SU-DHL-6 (cell line): ENCODE measurements around the gene CCRL2.

Source experiments
- H2AFZ ChIP-seq: fragments of 200-600 bp; sonication (generic); 2 replicates; pipeline ENCODE4 v1.6.1; 2014; ENCODE audit warnings: low read depth, mild to moderate bottlenecking, moderate library complexity, mixed read lengths, antibody characterized with exemption, low read length; ENCODE audit not compliant: severe bottlenecking
- H3F3A ChIP-seq: fragments of 200-600 bp; shearing (Covaris generic); 2 replicates; pipeline ENCODE4 v1.6.0; 2016; ENCODE audit warnings: antibody characterized with exemption, mild to moderate bottlenecking; ENCODE audit not compliant: insufficient read depth
- H3K27ac ChIP-seq: fragments of 200-600 bp; sonication (generic); 2 replicates; pipeline ENCODE4 v1.5.1; 2016; ENCODE audit warnings: low read depth, mild to moderate bottlenecking, low read length, moderate library complexity, mixed read lengths
- H3K27me3 ChIP-seq: fragments of 200-600 bp; sonication (generic), shearing (Covaris generic); 2 replicates; pipeline ENCODE4 v1.6.0; 2014; ENCODE audit warnings: mild to moderate bottlenecking, low read length
- H3K36me3 ChIP-seq: fragments of 200-600 bp; sonication (generic); 2 replicates; pipeline ENCODE4 v1.6.1; 2014; ENCODE audit warnings: mild to moderate bottlenecking, low read length, mixed read lengths
- H3K4me2 ChIP-seq: fragments of 300-600, 200-600 bp; shearing (Covaris generic), sonication (generic); 2 replicates; pipeline ENCODE4 v1.6.0; 2014; ENCODE audit warnings: low read length, low read depth, mild to moderate bottlenecking; ENCODE audit not compliant: poor library complexity, severe bottlenecking
- H3K4me3 ChIP-seq: fragments of 200-600 bp; sonication (generic); 2 replicates; pipeline ENCODE4 v1.5.1; 2014; ENCODE audit warnings: antibody characterized with exemption, low read length, mild to moderate bottlenecking, mixed read lengths; ENCODE audit not compliant: insufficient read depth, poor library complexity, severe bottlenecking
- H3K79me2 ChIP-seq: fragments of 200-600 bp; sonication (generic); 2 replicates; pipeline ENCODE4 v1.6.1; 2014; ENCODE audit warnings: mild to moderate bottlenecking, low read length, moderate library complexity; ENCODE audit not compliant: insufficient read depth
- H3K9ac ChIP-seq: fragments of 200-600 bp; sonication (generic); 2 replicates; pipeline ENCODE4 v1.7.0; 2014; ENCODE audit warnings: mild to moderate bottlenecking, low read length
- H3K9me2 ChIP-seq: fragments of 200-600 bp; sonication (generic); replicated peaks from 2 replicates; pipeline ENCODE4 v1.6.1; 2014; ENCODE audit warnings: low read length; ENCODE audit not compliant: insufficient read depth
- H3K9me3 ChIP-seq: fragments of 200-600 bp; sonication (generic); 2 replicates; pipeline ENCODE4 v1.6.1; 2014; ENCODE audit warnings: low read length, mixed read lengths; ENCODE audit not compliant: insufficient read depth
- H4K20me1 ChIP-seq: fragments of 200-600 bp; sonication (generic); 2 replicates; pipeline ENCODE4 v1.6.1; 2014; ENCODE audit warnings: low read depth, mild to moderate bottlenecking, antibody characterized with exemption, low read length, moderate library complexity, mixed read lengths
- CTCF ChIP-seq: fragments of 200-600 bp; sonication (generic); IDR thresholded peaks from one replicate; pipeline ENCODE4 v1.5.1; 2017; ENCODE audit warnings: antibody characterized with exemption, mild to moderate bottlenecking, low read length, moderate library complexity; ENCODE audit not compliant: insufficient read depth, poor library complexity, severe bottlenecking
- EZH2phosphoT487 ChIP-seq: fragments of 200-600 bp; sonication (generic), shearing (Covaris generic); conservative IDR thresholded peaks from 2 replicates; pipeline ENCODE4 v1.6.1; 2018; ENCODE audit warnings: mild to moderate bottlenecking, antibody characterized with exemption, low read length, moderate library complexity, mixed read lengths

CCRL2 gene

GRCh38 chr3:46409739-46410489 lies 2.9 kb downstream of the CCRL2 start:
- no peak overlapping the region for H3K9ac ChIP-seq
- no peak for TF ChIP-seq EZH2phosphoT487
- no peak for TF ChIP-seq CTCF
- no peaks in the 10 kb centered on the region for H3K9me3 ChIP-seq
- H3K36me3 ChIP-seq = no peaks in the 10 kb centered on the region
- no peaks in the 10 kb centered on the region for H3K9me2 ChIP-seq
- H3K27me3 ChIP-seq = no peaks in the 10 kb centered on the region
- H3F3A ChIP-seq = no peaks in the 10 kb centered on the region
- H3K4me2 ChIP-seq = no peak overlapping the region
- H4K20me1 ChIP-seq = no peaks in the 10 kb centered on the region
- H2AFZ ChIP-seq = no peak overlapping the region
- H3K4me3 ChIP-seq = no peak overlapping the region
- H3K27ac ChIP-seq = no peak overlapping the region
- H3K79me2 ChIP-seq = no peaks in the 10 kb centered on the region

GRCh38 chr3:46410669-46411068 lies 3.6 kb downstream of the CCRL2 start:
- Histone ChIP-seq H2AFZ (no peak overlapping the region), H3F3A (no peaks in the 10 kb centered on the region), H3K27ac (no peak overlapping the region), H3K9me2 (no peaks in the 10 kb centered on the region), H4K20me1 (no peaks in the 10 kb centered on the region), H3K36me3 (no peaks in the 10 kb centered on the region), H3K27me3 (no peaks in the 10 kb centered on the region), H3K79me2 (no peaks in the 10 kb centered on the region), H3K9me3 (no peaks in the 10 kb centered on the region), H3K9ac (no peak overlapping the region), H3K4me3 (no peak overlapping the region), H3K4me2 (no peak overlapping the region)
- no peak for TF ChIP-seq EZH2phosphoT487
- no peak for TF ChIP-seq CTCF

- no peak overlapping the region for H2AFZ ChIP-seq
- no peaks in the 10 kb centered on the region for H3K9me2 ChIP-seq
- TF ChIP-seq CTCF = no peak
- no peak for TF ChIP-seq EZH2phosphoT487
- H3K27me3 ChIP-seq = no peaks in the 10 kb centered on the region
- no peak overlapping the region for H3K4me2 ChIP-seq
- no peak overlapping the region for H3K27ac ChIP-seq
- no peaks in the 10 kb centered on the region for H3F3A ChIP-seq
- no peaks in the 10 kb centered on the region for H3K36me3 ChIP-seq
- H3K9ac ChIP-seq = no peak overlapping the region
- H3K9me3 ChIP-seq = no peaks in the 10 kb centered on the region
- H4K20me1 ChIP-seq = no peaks in the 10 kb centered on the region
- H3K4me3 ChIP-seq = no peak overlapping the region
- no peaks in the 10 kb centered on the region for H3K79me2 ChIP-seq
Measured at GRCh38 chr3:46411271-46411670, 4.2 kb downstream of the CCRL2 start.
